SK-N-MC (cell line): Measurements from ENCODE around the gene IGFL3.

ENCODE experiments used
- DNase-seq: peaks from one replicate; pipeline ENCODE4 v3.0.0-alpha.2; 2011; ENCODE audit warnings: low read depth, low spot score
- H3K27ac ChIP-seq: fragments of 200-600 bp; sonication (generic); 2 replicates; pipeline ENCODE4 v1.5.1; 2016; ENCODE audit warnings: mixed run types
- H3K36me3 ChIP-seq: fragments of 200-600 bp; sonication (generic); 2 replicates; pipeline ENCODE4 v1.6.1; 2017; ENCODE audit warnings: antibody characterized with exemption, low read length, mixed read lengths; ENCODE audit not compliant: insufficient read depth
- H3K4me3 ChIP-seq: fragments of 200-600 bp; sonication (generic); 2 replicates; pipeline ENCODE4 v1.5.1; 2016
- H3K9ac ChIP-seq: fragments of 200-600 bp; sonication (generic); 2 replicates; pipeline ENCODE4 v1.8.0; 2017; ENCODE audit warnings: mixed run types, mixed read lengths; ENCODE audit not compliant: insufficient read length
- H3K9me3 ChIP-seq: fragments of 200-600 bp; sonication (generic); 2 replicates; pipeline ENCODE4 v1.6.1; 2017; ENCODE audit warnings: low read depth, mild to moderate bottlenecking, antibody characterized with exemption, low read length, moderate library complexity, mixed read lengths
- EZH2 ChIP-seq: fragments of 200-600 bp; sonication (generic); IDR thresholded peaks from one replicate; pipeline ENCODE4 v1.6.1; 2017; ENCODE audit warnings: antibody characterized with exemption
- FOXP2 ChIP-seq: optimal IDR thresholded peaks from 2 replicates; pipeline ENCODE3; 2011; ENCODE audit warnings: mild to moderate bottlenecking, moderate library complexity; ENCODE audit not compliant: insufficient read depth; ENCODE audit errors: extremely low read length, control extremely low read depth
- POLR2AphosphoS5 ChIP-seq: IDR thresholded peaks from 2 replicates; pipeline ENCODE4 v1.6.1; 2012; ENCODE audit warnings: mild to moderate bottlenecking, low read depth, low read length, borderline replicate concordance

IGFL3 gene

DNA sequence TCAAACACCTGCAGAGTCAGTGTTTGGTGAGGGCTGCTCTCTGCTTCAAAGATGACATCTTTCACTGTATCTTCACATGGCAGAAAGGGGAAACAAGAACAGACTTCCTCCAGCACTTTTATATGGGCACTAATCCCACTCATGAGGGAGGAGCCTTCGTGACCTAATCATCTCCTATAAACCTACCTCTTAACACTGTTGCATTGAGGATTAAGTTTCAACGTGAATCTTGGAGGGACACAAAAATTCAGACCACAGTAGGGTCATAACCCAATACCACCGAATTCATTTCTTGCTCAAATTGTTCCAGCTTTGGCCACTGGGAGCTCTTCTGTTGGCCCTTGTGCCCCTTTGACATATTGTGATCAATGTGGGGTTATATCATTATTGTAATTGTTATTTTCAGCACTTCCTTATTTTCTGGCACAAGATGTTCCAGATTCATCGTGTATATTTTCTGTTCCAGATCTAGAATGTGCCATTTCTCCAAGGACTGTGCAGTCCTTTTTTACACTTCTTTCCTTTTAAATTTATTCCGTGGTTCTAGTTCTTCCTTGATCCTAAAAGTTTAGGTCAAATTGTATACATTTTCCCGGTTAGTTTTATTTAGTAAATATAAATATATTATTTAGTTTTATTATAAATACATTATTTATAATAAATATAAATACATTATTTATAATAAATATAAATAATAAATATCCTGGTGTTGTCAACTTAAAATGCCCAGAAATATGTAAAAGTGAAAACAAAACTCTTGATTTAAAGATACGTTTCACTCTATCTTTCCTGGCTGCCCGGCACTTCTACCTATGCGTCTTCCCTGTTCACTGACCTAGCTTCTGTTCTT lies 48.2 kb downstream of the IGFL3 start:
- no peak for DNase-seq
- Histone ChIP-seq H3K4me3 (no peak overlapping the region), H3K27ac (no peak overlapping the region), H3K9ac (no peak overlapping the region), H3K36me3 (no peaks in the 10 kb centered on the region), H3K9me3 (no peaks in the 10 kb centered on the region)
- TF ChIP-seq FOXP2 (no peak), POLR2AphosphoS5 (no peak), EZH2 (no peak)

DNA sequence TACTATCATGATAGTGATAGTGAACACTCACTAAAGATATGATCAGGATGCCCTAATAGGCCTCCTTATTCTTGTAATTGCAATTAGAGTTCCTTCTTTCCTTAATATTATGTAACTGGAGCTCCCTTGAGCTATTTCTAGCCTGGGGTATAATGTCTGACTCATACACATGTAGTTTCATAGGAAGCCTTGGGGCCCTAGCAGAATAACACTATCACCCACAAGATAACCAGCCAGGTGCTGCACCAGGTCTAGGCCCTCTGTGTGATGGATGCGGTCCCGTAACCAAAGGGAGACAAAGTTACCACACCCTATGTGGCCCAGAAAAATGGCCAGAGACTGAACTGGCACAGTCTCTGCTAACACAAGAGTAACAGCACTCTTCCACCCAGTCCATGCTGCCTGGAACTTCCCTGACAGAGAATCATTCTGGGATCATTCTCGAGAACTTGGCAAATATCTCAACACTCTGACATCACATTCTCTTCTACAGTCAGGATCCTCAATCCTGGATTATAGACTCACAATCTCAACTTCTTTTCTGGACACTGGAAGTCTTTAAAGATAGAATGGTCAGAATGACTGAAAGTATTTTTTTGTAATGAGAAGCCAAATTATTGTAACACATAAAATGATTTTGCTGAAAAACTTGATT lies 51.1 kb downstream of the IGFL3 start:
- TF ChIP-seq FOXP2 (no peak), POLR2AphosphoS5 (no peak), EZH2 (no peak)
- Histone ChIP-seq H3K4me3 (no peak overlapping the region), H3K9ac (no peak overlapping the region), H3K27ac (no peak overlapping the region), H3K36me3 (no peaks in the 10 kb centered on the region), H3K9me3 (no peaks in the 10 kb centered on the region)
- no peak for DNase-seq
